ENCODE measurements around the gene TPGS1.

DNA sequence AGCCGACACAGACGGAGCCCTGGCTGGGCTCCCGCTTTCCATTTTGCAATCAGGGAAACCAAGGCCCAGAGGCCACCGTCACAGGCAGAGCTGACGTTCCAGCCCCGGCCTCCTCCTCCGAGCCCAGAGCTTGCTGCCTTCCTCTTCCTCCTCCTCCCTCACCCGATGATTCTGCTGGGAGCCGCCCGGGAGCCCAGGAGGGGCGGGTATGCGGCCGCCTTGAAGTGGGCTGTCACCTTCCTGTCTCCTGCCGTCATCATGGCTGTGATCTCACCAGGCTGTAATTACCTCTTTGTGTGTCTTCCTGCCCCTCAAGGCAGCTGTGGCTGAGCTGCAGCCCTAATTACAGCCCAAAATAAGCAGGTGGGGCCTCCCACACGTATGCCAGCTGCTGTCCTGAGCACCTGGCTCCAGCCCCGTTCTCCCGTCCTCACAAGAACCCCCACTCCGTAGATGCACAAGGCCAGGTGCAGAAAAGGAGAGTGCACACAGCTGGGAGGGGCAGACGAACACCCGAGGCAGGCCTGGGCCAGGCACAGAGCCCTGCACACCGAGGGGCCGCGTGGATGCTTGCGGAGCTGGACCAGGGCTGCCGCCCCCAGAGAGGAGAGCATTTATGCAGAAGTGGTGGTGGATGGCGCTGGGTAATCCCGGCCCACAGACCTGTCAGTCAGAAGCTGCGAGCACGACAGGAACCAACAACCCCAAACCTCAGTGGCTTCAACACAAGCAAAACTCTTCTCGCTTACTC, 4.0 kb downstream of the TPGS1 start:
- TF ChIP-seq, protein P1, sequence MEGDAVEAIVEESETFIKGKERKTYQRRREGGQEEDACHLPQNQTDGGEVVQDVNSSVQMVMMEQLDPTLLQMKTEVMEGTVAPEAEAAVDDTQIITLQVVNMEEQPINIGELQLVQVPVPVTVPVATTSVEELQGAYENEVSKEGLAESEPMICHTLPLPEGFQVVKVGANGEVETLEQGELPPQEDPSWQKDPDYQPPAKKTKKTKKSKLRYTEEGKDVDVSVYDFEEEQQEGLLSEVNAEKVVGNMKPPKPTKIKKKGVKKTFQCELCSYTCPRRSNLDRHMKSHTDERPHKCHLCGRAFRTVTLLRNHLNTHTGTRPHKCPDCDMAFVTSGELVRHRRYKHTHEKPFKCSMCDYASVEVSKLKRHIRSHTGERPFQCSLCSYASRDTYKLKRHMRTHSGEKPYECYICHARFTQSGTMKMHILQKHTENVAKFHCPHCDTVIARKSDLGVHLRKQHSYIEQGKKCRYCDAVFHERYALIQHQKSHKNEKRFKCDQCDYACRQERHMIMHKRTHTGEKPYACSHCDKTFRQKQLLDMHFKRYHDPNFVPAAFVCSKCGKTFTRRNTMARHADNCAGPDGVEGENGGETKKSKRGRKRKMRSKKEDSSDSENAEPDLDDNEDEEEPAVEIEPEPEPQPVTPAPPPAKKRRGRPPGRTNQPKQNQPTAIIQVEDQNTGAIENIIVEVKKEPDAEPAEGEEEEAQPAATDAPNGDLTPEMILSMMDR (IDR thresholded peaks at IDR 0.05), result no peak
- no peak for TF ChIP-seq POLR2A (IDR thresholded peaks at IDR 0.05)
